Measurements from ENCODE around the gene DVL2. TPM values are rescaled to one million over a fixed set of nuclear protein-coding genes. Genes with fewer than 3 reads are reported as not detected.

Gene DVL2
- total RNA-seq, 1 experiment from 2014 or later = 82.9 TPM

DNA sequence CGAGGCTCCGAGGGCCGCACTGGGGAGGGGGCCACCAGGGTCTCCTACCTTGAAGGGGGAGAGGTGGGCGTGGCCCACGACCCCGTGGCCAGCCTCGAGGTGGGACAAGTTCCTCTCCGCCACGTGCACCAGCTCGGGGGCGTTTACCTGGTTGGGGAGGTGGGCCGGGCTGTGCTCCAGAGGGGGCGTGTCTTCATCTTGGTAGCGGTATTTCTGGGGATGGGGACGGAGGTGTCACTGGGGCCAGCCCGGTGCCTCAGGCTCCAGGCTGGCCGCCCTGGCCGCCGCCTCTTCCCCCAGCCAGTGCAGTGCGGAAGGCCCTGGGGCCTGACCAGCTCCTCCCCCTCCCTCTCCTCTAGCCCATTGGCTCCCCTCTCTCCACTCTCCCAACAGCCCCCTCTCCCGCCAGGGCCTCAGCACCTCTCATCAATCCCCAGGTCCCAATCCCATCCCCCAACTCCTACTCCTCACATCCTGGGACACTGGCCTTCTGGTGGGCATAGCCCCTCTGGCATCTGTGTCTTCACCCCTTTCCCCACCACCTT lies 26.2 kb downstream of the DVL2 start:
- WGBS (ENCODE audit: extremely low coverage, insufficient read length, low lambda C conversion rate) = no CpG with 5 or more reads among the region's 21 CpGs
- peak overlapping the region; percentile 29 to 83 for H3K4me3 Mint-ChIP-seq
- no peak overlapping the region for H3K9ac ChIP-seq (ENCODE audit: extremely low read depth, insufficient read length, low read length)

More for the DNA sequence above, 26.2 kb downstream of the DVL2 start:
- H4K20me1 ChIP-seq (ENCODE audit: control insufficient read depth, insufficient read depth, insufficient read length) = no peaks in the 10 kb centered on the region
- H3K79me1 ChIP-seq (ENCODE audit: insufficient read depth, low read depth, low read length, poor library complexity, severe bottlenecking) = peaks cover 2% of the 10 kb centered on the region
- H4K5ac ChIP-seq (ENCODE audit: insufficient read length, low read depth, low read length) = no peak overlapping the region
- no peak overlapping the region for H3K56ac ChIP-seq (ENCODE audit: insufficient read length, low read depth, low read length)
- H3K4me1 ChIP-seq (ENCODE audit: insufficient read depth, low read length) = peaks cover 12% of the 10 kb centered on the region; the same call in 1 of the 2 replicates
- peak; percentile 93 for DNase-seq
- H2BK15ac ChIP-seq (ENCODE audit: low read depth, low read length) = no peak overlapping the region
- Mint-ChIP-seq H3K9me3 (no peaks in the 10 kb centered on the region), H3K4me1 (peaks cover 45 to 73% of the 10 kb centered on the region in 2 experiments), H3K27ac (peak overlapping the region in 2 of 3 experiments; percentile 3 to 67; a peak in 3 of 7 replicates), H3K27me3 (ENCODE audit: low read depth) (no peaks in the 10 kb centered on the region; the same call in none of the 2 replicates), H3K36me3 (ENCODE audit: insufficient read depth in 1 of 3, low read depth in 3 of 3) (peaks cover 3 to 12% (median 7%) of the 10 kb centered on the region in 3 experiments; a peak in 6 of 7 replicates)
- H3K27me3 ChIP-seq (ENCODE audit: insufficient read depth, low read length) = no peaks in the 10 kb centered on the region
- H3K18ac ChIP-seq (ENCODE audit: insufficient read length, low read depth, low read length) = peak overlapping the region; percentile 28
- 0 out of 2 replicates have a peak overlapping the region, but pooled peaks have one; percentile 15 for H3K14ac ChIP-seq (ENCODE audit: insufficient read depth, low read length)
- no peak overlapping the region for H2AFZ ChIP-seq (ENCODE audit: low read length)
- peaks cover 3% of the 10 kb centered on the region; the same call in 1 of the 2 replicates for H3K79me2 ChIP-seq (ENCODE audit: insufficient read depth, low read length)
- no peak overlapping the region for H2AK5ac ChIP-seq (ENCODE audit: insufficient read length, low read length)
- no peak overlapping the region for H3K27ac ChIP-seq (ENCODE audit: insufficient read length, low read depth, low read length)
- H3K9me3 ChIP-seq (ENCODE audit: control insufficient read depth, low read depth, low read length) = no peaks in the 10 kb centered on the region
- no peak overlapping the region for H2BK12ac ChIP-seq (ENCODE audit: insufficient read length, low read depth, low read length)
- H3T11ph ChIP-seq (ENCODE audit: low read length) = no peak overlapping the region
- no peak overlapping the region for H4K8ac ChIP-seq (replicated peaks; ENCODE audit: insufficient read length, low read depth, low read length)
- peaks cover 10% of the 10 kb centered on the region for H3K23me2 ChIP-seq (ENCODE audit: insufficient read length, low read depth, low read length, poor library complexity, severe bottlenecking)
- H3K23ac ChIP-seq (ENCODE audit: insufficient read length, low read depth, low read length) = no peak overlapping the region
- no peak overlapping the region for H3K4ac ChIP-seq (ENCODE audit: low read depth, low read length)
- peak overlapping the region; percentile 57 for H3K4me2 ChIP-seq (ENCODE audit: insufficient read depth, insufficient read length, low read length)
- no peak overlapping the region for H4K91ac ChIP-seq (ENCODE audit: insufficient read length, low read depth, low read length)
- no peak overlapping the region for H2BK120ac ChIP-seq (ENCODE audit: low read depth, low read length, poor library complexity, severe bottlenecking)
- TF ChIP-seq CTCF (conservative IDR thresholded peaks at IDR 0.05) = no peak
- H2BK5ac ChIP-seq (ENCODE audit: insufficient read length, low read length) = no peak overlapping the region
- no peak overlapping the region for H2BK20ac ChIP-seq (ENCODE audit: low read depth, low read length, poor library complexity, severe bottlenecking)

All from H9 (cell line).